ENCODE measurements around the gene MACC1.

MACC1 gene

GRCh38 chr7:20176578-20177242 is 40.5 kb downstream of the MACC1 start:
- DNase-seq (ENCODE audit: low spot score), result no peak

GRCh38 chr7:20173828-20174227 is 43.4 kb downstream of the MACC1 start:
- DNase-seq (ENCODE audit: low spot score), result no peak

GRCh38 chr7:20172736-20173334 is 44.3 kb downstream of the MACC1 start:
- peak; percentile 76 for DNase-seq (ENCODE audit: low spot score)

- no peak for DNase-seq (ENCODE audit: low spot score)
Observed at GRCh38 chr7:20170633-20171032, 46.6 kb downstream of the MACC1 start.

GRCh38 chr7:20165146-20165510 is 52.1 kb downstream of the MACC1 start:
- DNase-seq (ENCODE audit: low spot score), result no peak

- DNase-seq (ENCODE audit: low spot score), result no peak
Observed at GRCh38 chr7:20164425-20165145, 52.6 kb downstream of the MACC1 start.

GRCh38 chr7:20162665-20163064 is 54.5 kb downstream of the MACC1 start:
- DNase-seq (ENCODE audit: low spot score), result no peak

- DNase-seq (ENCODE audit: low spot score), result no peak
Observed at GRCh38 chr7:20159226-20159747, 57.9 kb downstream of the MACC1 start.

GRCh38 chr7:20158684-20159083 is 58.5 kb downstream of the MACC1 start:
- no peak for DNase-seq (ENCODE audit: low spot score)

- no peak for DNase-seq (ENCODE audit: low spot score)
Observed at GRCh38 chr7:20157456-20157855, 59.7 kb downstream of the MACC1 start.

GRCh38 chr7:20153999-20154398 is 63.2 kb downstream of the MACC1 start:
- DNase-seq (ENCODE audit: low spot score), result no peak

GRCh38 chr7:20153567-20153966 is 63.6 kb downstream of the MACC1 start:
- no peak for DNase-seq (ENCODE audit: low spot score)

GRCh38 chr7:20152511-20152910 is 64.7 kb downstream of the MACC1 start:
- DNase-seq (ENCODE audit: low spot score), result no peak

- no peak for DNase-seq (ENCODE audit: low spot score)
Observed at GRCh38 chr7:20151708-20152456, 65.3 kb downstream of the MACC1 start.

- no peak for DNase-seq (ENCODE audit: low spot score)
Observed at GRCh38 chr7:20146451-20146850, 70.7 kb downstream of the MACC1 start.

- DNase-seq (ENCODE audit: low spot score), result no peak
Observed at GRCh38 chr7:20144801-20145200, 72.4 kb downstream of the MACC1 start.

- peak; percentile 14 for DNase-seq (ENCODE audit: low spot score)
Observed at GRCh38 chr7:20141666-20142065, 75.5 kb downstream of the MACC1 start.

GRCh38 chr7:20141002-20141345 is 76.2 kb downstream of the MACC1 start:
- DNase-seq (ENCODE audit: low spot score), result no peak

- no peak for DNase-seq (ENCODE audit: low spot score)
Observed at GRCh38 chr7:20140291-20141001, 76.7 kb downstream of the MACC1 start.

GRCh38 chr7:20136647-20137046 is 80.5 kb downstream of the MACC1 start:
- no peak for DNase-seq (ENCODE audit: low spot score)

- DNase-seq (ENCODE audit: low spot score), result no peak
Observed at GRCh38 chr7:20133803-20134202, 83.4 kb downstream of the MACC1 start.

GRCh38 chr7:20132585-20132984 is 84.6 kb downstream of the MACC1 start:
- no peak for DNase-seq (ENCODE audit: low spot score)

Data from SK-N-DZ (cell line).